ENCODE data around the gene SRGAP3. TPM values are rescaled to one million over a fixed set of nuclear protein-coding genes. Genes with fewer than 3 reads are reported as not detected.

The SRGAP3 gene
- polyA plus RNA-seq, 3 donors: 0.27 to 1.3 (median 0.87) TPM

- Mint-ChIP-seq H3K4me3 (peak overlapping the region; percentile 74 to 91), H3K27ac (peak overlapping the region; percentile 6 to 88 (median 85)), H3K27me3 (ENCODE audit: low read depth in 3 of 3) (peaks cover 0 to under 1% (median under 1%) of the 10 kb centered on the region in 3 donors), H3K36me3 (no peaks in the 10 kb centered on the region), H3K9me3 (no peaks in the 10 kb centered on the region), H3K4me1 (peaks cover 31% of the 10 kb centered on the region)
- intact Hi-C loops (cut with micrococcal nuclease): no loop called here
- peak overlapping the region; percentile 74 for H3K4me2 ChIP-seq (replicated peaks; ENCODE audit: extremely low read depth, low read length, poor library complexity, severe bottlenecking)
- H3K27ac ChIP-seq (ENCODE audit: low read depth in 1 of 2, low read length in 2 of 2): peak overlapping the region; percentile 34 to 64
- no peaks in the 10 kb centered on the region for H3K9me3 ChIP-seq (replicated peaks in 1 of 2; ENCODE audit: control insufficient read depth in 1 of 2, insufficient read depth in 1 of 2, low read length in 2 of 2)
- peak in 2 of 3 donors; percentile 21 to 31 for DNase-seq
- H3K79me2 ChIP-seq (ENCODE audit: insufficient read depth, low read length): no peaks in the 10 kb centered on the region
- TF ChIP-seq, protein P1, sequence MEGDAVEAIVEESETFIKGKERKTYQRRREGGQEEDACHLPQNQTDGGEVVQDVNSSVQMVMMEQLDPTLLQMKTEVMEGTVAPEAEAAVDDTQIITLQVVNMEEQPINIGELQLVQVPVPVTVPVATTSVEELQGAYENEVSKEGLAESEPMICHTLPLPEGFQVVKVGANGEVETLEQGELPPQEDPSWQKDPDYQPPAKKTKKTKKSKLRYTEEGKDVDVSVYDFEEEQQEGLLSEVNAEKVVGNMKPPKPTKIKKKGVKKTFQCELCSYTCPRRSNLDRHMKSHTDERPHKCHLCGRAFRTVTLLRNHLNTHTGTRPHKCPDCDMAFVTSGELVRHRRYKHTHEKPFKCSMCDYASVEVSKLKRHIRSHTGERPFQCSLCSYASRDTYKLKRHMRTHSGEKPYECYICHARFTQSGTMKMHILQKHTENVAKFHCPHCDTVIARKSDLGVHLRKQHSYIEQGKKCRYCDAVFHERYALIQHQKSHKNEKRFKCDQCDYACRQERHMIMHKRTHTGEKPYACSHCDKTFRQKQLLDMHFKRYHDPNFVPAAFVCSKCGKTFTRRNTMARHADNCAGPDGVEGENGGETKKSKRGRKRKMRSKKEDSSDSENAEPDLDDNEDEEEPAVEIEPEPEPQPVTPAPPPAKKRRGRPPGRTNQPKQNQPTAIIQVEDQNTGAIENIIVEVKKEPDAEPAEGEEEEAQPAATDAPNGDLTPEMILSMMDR (IDR thresholded peaks at IDR 0.05): no peak
- H3K4me1 ChIP-seq (ENCODE audit: control insufficient read depth in 1 of 2, insufficient read depth in 2 of 2, low read length in 2 of 2): peaks cover 22% of the 10 kb centered on the region in 2 donors
- WGBS (ENCODE audit: insufficient coverage): 26% methylated on average over 14 of the region's 17 CpGs
- H4K20me1 ChIP-seq (ENCODE audit: insufficient read depth, low read length): no peaks in the 10 kb centered on the region
- H3K36me3 ChIP-seq (replicated peaks in 1 of 2; ENCODE audit: control insufficient read depth in 1 of 2, insufficient read depth in 2 of 2, low read length in 2 of 2): no peaks in the 10 kb centered on the region
- H3K27me3 ChIP-seq (ENCODE audit: control insufficient read depth in 2 of 2, insufficient read depth in 2 of 2, low read length in 2 of 2): no peaks in the 10 kb centered on the region
- peak overlapping the region in 2 of 3 experiments; percentile 28 to 51 for H3K4me3 ChIP-seq (replicated peaks in 1 of 3; ENCODE audit: low read depth in 2 of 3, low read length in 3 of 3)
- H3K9ac ChIP-seq (ENCODE audit: insufficient read depth, low read length, poor library complexity, severe bottlenecking): peak overlapping the region; percentile 17
- peak overlapping the region; percentile 73 for H2AFZ ChIP-seq (ENCODE audit: insufficient read depth, low read depth, low read length, poor library complexity, severe bottlenecking)
These were observed 69.4 kb downstream of the SRGAP3 start for GRCh38 chr3:9179826-9180763.

- no peak for DNase-seq
These were observed 70.7 kb downstream of the SRGAP3 start for GRCh38 chr3:9178697-9179096.

More at GRCh38 chr3:9178697-9179096, 70.7 kb downstream of the SRGAP3 start:
- TF ChIP-seq, protein P1 (IDR thresholded peaks at IDR 0.05): no peak
- H2AFZ ChIP-seq (ENCODE audit: insufficient read depth, low read depth, low read length, poor library complexity, severe bottlenecking): no peak overlapping the region
- H3K9me3 ChIP-seq (replicated peaks in 1 of 2; ENCODE audit: control insufficient read depth in 1 of 2, insufficient read depth in 1 of 2, low read length in 2 of 2): no peaks in the 10 kb centered on the region
- no peaks in the 10 kb centered on the region for H3K79me2 ChIP-seq (ENCODE audit: insufficient read depth, low read length)
- intact Hi-C loops (cut with micrococcal nuclease): no loop called here
- peaks cover 25 to 30% of the 10 kb centered on the region in 2 donors for H3K4me1 ChIP-seq (ENCODE audit: control insufficient read depth in 1 of 2, insufficient read depth in 2 of 2, low read length in 2 of 2)
- H3K27me3 ChIP-seq (ENCODE audit: control insufficient read depth in 2 of 2, insufficient read depth in 2 of 2, low read length in 2 of 2): no peaks in the 10 kb centered on the region
- 11% methylated on average over 4 of the region's 6 CpGs for WGBS (ENCODE audit: insufficient coverage)
- H3K27ac Mint-ChIP-seq: no peak overlapping the region
- H3K27ac ChIP-seq (ENCODE audit: low read depth in 1 of 2, low read length in 2 of 2): no peak overlapping the region
- no peaks in the 10 kb centered on the region for H3K9me3 Mint-ChIP-seq
- no peak overlapping the region for H3K4me3 ChIP-seq (replicated peaks in 1 of 3; ENCODE audit: low read depth in 2 of 3, low read length in 3 of 3)
- peaks cover 42% of the 10 kb centered on the region for H3K4me1 Mint-ChIP-seq
- H3K36me3 ChIP-seq (replicated peaks in 1 of 2; ENCODE audit: control insufficient read depth in 1 of 2, insufficient read depth in 2 of 2, low read length in 2 of 2): no peaks in the 10 kb centered on the region
- no peaks in the 10 kb centered on the region for H3K36me3 Mint-ChIP-seq
- peaks cover 0 to 5% (median 2%) of the 10 kb centered on the region in 3 donors for H3K27me3 Mint-ChIP-seq (ENCODE audit: low read depth in 3 of 3)
- no peak overlapping the region for H3K4me2 ChIP-seq (replicated peaks; ENCODE audit: extremely low read depth, low read length, poor library complexity, severe bottlenecking)
- no peak overlapping the region for H3K9ac ChIP-seq (ENCODE audit: insufficient read depth, low read length, poor library complexity, severe bottlenecking)
- H4K20me1 ChIP-seq (ENCODE audit: insufficient read depth, low read length): no peaks in the 10 kb centered on the region
- H3K4me3 Mint-ChIP-seq: no peak overlapping the region

Measured in CD14-positive monocyte (primary cell).